PFSK-1 (cell line): ENCODE results near the gene OVOL1.

ENCODE experiments used
- POLR2AphosphoS5 ChIP-seq: IDR thresholded peaks from 2 replicates; pipeline ENCODE4 v1.6.1; 2012; ENCODE audit warnings: low read depth, mild to moderate bottlenecking, control low read depth, low read length, moderate library complexity
- REST ChIP-seq, 2 experiments: IDR thresholded peaks; 2 replicates each; pipeline versions ENCODE4 v1.6.1 to v1.8.0; 2011 to 2012; ENCODE audit warnings: low read depth in 2 of 2, low read length in 2 of 2, control low read depth in 1 of 2, inconsistent platforms in 1 of 2, mild to moderate bottlenecking in 1 of 2, moderate library complexity in 1 of 2; ENCODE audit not compliant: insufficient read depth in 1 of 2
- TAF1 ChIP-seq: IDR thresholded peaks from 2 replicates; pipeline ENCODE4 v1.6.1; 2012; ENCODE audit warnings: low read length, control low read depth, borderline replicate concordance; ENCODE audit not compliant: insufficient read depth

- TF ChIP-seq TAF1 (no peak), REST (IDR thresholded peaks at IDR 0.05; ENCODE audit: insufficient read depth in 1 of 2, low read depth in 2 of 2, low read length in 2 of 2) (no peak), POLR2AphosphoS5 (no peak)
Measured at GRCh38 chr11:65791719-65792213, 4.9 kb downstream of the OVOL1 start.
